Effector CD8-positive, alpha-beta T cell (primary cell): ENCODE data around the gene AQP5.

Experiments used
- DNase-seq: peaks from one replicate; lab custom pipeline; 2025; lab: John Stamatoyannopoulos, UW

Gene AQP5

GRCh38 chr12:49964849-49965624 is 3.4 kb downstream of the AQP5 start:
- no peak for DNase-seq

DNA sequence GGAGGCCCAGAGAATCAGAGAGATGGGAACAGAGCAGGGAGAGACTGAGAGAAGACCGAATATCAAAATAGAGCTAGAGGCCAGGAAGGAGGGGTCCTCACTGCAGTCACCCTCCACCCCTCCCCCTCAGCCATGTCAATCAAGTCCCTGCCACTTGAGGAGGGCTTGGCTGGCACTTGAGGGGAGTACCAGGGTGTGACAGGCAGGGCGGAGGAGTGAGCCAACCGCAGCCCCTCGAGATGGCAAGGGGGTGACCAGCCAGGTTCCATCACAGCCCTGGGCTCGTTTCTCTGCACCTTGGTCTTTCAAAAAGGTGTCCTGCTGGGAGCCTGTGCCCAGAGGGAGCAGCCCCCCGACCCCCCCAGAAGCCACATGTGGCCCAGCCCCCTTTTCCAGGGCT is 4.2 kb downstream of the AQP5 start:
- DNase-seq = no peak

- DNase-seq = no peak
Measured at GRCh38 chr12:49966511-49967041, 4.9 kb downstream of the AQP5 start.

- peak; percentile 86 for DNase-seq
Measured at GRCh38 chr12:49967042-49967776, 5.5 kb downstream of the AQP5 start.

DNA sequence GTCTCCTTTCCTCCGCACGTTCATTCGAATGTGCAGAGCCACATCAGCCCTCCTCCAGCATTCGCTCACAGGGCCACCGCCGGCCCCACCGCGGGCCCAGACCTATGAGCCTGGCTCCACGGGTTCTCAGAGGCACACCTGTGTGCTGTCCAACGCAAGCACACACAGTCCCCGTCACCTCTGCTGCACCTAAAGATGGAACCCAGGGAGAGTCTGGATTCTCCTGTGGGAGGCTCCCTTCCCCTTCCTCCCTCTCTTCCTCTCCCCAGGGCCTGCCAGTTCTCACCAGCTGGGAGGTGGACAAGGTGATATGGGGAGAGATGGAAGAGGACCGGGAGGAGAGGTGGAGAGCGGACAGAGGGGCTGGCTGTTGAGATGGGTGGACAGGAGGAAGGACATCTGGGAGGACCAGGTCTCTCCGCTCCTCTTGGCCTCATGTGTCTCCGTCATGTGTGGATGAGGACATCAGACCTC is 6.1 kb downstream of the AQP5 start:
- no peak for DNase-seq

DNA sequence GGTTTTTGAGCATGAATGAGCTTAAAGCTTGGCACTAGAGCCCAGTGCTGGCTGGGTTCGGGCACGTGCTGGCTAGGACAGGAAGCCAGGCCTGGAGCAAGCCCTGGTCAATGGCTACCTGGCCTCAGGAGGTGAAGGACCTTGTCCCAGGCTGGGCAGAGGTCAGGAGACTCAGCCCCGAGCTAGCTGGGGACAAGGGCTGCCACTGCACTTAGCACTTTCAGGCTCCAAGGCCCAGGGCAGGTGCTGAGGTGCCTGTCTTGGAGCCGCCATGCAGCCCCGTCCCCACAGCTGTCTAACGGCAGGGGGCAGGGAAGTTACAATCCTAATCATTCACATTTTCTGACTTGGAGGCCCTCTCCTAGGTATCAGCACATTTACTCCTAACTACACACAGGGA is 6.8 kb downstream of the AQP5 start:
- DNase-seq = no peak

GRCh38 chr12:49969027-49969426 is 7.4 kb downstream of the AQP5 start:
- DNase-seq = no peak

GRCh38 chr12:49969651-49970429 is 8.2 kb downstream of the AQP5 start:
- no peak for DNase-seq

GRCh38 chr12:49970658-49971057 is 9.0 kb downstream of the AQP5 start:
- no peak for DNase-seq

DNA sequence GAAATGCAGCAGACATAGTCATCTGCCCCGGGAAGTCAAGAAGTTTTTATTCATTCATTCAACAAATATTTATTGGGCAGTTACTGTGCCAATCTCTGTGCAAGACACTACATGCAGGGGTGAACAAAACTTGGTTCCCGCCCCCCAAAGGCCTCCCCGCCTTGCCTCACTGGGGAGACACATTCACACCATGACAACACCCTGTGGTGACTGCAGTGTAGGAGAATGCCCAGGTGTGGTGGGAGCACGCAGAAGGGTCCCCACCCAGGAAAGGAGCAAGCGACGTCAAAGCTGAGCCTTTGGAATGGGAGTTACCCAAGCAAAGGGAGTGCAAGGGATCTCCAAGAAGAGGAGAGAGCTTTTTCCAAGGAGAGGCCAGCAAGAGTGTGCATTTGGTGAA is 9.5 kb downstream of the AQP5 start:
- DNase-seq = no peak

GRCh38 chr12:49972129-49972528 is 10.5 kb downstream of the AQP5 start:
- DNase-seq = no peak

DNA sequence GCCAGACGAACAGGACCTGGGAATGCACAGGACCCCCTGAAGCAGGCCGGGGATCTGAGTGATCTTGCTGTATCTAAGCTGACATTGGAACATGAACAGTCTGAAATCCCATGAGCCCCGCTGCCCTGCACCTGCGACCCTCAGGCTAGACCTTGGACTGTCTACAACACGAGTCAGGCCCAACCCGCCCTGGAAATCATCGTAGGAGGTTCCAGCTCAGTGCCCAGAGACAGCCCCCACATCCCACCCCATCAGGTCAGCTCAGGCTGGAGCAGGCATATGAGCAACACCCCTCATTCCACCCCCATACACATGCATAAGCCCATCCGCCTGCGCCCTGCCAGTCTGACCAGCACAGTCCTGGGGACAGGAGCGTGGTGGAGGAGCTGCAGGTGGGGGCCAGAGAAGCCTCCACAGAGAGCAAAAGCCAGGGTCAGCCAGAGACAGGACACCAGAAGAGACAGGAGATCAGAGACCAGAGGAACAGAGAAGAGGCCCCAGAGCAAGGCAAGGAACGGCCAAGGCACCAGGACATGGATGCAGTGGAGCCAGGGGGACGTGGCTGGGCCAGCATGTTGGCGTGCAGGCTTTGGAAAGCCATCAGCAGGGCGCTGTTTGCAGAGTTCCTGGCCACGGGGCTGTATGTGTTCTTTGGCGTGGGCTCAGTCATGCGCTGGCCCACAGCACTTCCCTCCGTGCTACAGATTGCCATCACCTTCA is 11.1 kb downstream of the AQP5 start, which contains the start of gene AQP6:
AQP6 (plus strand) TSS at position 307 of the 720 bp plus-strand sequence; CDS start at position 534, 227 bp downstream.
- no peak for DNase-seq

DNA sequence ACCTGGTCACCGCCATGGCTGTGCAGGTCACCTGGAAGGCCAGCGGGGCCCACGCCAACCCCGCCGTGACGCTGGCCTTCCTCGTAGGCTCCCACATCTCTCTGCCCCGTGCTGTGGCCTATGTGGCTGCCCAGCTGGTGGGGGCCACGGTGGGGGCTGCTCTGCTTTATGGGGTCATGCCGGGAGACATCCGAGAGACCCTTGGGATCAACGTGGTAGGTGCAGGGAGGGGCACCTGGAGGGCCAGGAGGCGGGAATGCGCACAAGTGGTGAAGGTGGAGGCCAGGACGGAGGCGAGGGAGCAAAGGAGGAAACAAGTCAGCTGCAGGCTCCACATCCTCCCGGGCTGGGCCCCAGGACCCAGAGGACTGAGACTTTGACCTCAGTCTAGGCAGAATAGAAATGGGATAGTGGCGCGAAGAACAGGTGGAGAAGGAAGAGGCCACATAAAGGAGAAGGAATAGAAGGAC is 11.7 kb downstream of the AQP5 start:
- no peak for DNase-seq

DNA sequence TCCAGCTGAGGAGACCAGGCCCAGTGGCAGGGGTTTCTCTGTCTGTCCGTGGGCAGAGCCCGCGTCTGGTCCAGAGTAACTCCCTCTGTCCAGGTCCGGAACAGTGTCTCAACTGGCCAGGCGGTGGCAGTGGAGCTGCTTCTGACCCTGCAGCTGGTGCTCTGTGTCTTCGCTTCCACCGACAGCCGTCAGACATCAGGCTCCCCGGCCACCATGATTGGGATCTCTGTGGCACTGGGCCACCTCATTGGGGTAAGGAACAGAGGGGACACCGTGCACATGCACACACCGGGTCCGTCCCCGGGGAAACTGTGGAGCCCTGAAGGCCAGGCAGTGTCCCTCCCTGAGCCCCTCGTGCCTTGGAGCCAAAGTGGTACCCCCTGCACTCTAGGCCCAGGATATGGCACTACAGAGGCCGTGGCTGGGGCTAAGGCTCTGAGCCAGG is 12.6 kb downstream of the AQP5 start:
- DNase-seq = no peak

DNA sequence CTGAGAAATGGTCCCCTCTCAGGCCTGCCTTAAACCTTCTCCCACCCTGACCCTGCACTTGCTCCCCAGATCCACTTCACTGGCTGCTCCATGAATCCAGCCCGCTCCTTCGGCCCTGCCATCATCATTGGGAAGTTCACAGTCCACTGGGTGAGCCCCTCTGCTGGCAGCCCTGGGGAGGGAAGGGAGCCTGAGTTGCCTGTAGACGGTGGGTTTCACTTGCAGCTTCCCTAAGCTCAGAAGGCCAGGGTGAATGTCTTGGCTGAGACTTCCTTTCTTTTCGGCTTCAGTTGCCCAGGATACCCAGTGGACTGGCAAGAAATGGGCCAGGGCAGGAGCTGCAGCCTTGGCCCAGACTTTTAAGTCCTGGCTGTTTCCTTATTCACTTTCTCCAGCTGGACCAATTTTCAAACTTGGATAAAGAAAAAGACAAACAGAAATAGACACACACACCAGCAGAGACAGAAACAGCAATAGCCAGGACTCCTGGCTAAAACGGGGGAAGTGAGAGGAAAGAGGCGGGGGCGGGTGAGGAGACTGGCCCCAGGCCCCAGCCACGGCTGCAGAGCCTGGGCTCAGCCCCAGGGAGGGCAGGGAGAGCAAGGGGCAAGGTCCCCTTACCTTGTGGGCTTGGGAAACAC is 13.1 kb downstream of the AQP5 start:
- no peak for DNase-seq

DNA sequence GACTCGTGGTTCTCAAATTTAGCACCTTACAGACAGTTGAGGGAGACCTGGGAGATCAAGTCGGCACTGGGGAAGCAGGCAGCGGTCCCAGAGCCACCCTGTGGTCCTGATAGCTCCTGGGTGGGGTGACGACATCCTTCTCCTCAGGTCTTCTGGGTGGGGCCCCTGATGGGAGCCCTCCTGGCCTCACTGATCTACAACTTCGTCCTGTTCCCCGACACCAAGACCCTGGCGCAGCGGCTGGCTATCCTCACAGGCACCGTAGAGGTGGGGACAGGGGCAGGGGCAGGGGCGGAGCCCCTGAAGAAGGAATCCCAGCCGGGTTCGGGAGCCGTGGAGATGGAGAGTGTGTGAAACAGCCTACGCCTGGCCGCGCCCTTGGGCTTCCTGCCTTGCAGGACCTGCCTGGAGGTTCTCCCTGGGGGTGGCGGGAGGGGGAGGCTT is 13.7 kb downstream of the AQP5 start:
- no peak for DNase-seq

GRCh38 chr12:49976557-49976956 is 14.9 kb downstream of the AQP5 start:
- DNase-seq = no peak

DNA sequence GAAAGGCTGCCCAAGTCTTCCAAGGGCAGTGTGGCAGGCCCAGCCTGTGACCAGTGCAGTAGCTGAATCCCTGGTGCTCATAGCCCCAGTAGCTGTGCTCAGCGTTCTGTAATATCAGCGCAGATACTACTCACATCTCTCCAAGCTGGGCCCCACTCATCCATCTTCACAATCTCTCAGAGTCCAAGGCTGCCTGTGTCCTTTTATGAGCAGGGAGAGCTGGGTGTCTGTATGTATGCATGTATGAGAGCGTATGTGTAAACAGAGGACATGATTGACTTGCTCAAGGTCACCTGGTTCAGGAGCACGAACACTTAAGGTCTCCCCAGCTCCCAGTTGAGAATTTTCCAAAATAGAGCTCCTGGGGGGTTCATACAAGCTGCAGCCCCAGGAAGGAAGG is 16.5 kb downstream of the AQP5 start:
- no peak for DNase-seq

DNA sequence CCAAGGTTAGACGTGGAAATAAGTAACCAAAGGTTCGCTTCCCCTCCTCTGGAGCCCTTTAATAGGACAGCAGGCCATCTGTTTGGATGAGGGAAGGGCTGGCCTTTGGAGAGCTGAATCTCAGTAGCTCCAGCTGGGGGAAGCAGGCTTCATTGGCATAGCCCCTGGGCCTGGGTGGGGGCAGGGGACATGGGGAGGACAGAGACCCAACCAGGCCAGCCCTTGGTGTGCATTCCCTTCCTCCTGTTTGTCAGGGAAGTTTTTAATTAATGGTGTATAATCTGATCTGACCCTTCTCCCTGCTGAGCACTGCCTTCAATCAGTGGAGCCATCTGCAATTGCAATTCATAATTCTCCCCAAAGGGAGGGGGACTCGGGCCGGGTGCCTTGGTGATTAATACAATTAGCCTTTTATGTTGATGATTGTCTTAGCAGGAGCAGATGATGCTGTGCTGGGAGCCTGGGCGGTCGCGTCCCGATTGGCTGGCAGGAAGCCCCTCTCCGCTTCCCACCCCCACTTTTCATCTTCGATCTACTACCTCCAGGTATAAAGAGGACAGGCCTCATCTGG is 17.4 kb downstream of the AQP5 start:
- no peak for DNase-seq

DNA sequence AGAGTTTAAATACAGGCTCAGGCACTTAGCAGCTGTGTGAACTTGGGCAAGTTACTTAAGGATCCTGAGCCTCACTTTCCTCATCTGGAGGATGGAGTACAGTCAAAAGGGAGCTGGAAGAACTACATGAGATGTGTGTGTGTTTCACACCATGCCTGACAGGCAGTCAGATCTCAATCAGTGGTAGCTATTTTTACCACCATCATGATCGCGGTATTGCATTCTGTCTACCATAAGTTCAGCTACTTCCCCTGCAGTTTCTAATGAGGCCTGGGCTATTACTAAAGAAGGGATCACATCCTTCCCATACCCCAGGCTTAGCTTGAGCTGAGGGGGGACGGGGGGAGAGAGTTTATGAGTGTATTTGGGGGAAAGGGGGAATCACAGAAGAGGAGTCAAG is 18.1 kb downstream of the AQP5 start:
- DNase-seq = no peak
